H9 (cell line): Measurements from ENCODE around the gene UBA5. TPM values are rescaled to one million over a fixed set of nuclear protein-coding genes. Genes with fewer than 3 reads are reported as not detected.

Experiments used
- DNase-seq: peaks from one replicate; pipeline ENCODE4 v3.0.0-alpha.2; 2017
- H2AFZ ChIP-seq: one replicate; pipeline ENCODE4 v1.6.1; 2013; ENCODE audit warnings: mild to moderate bottlenecking, low read length, control low read depth, moderate library complexity
- H2AK5ac ChIP-seq: 2 replicates; pipeline ENCODE4 v1.6.1; 2013; ENCODE audit warnings: low read length, control low read depth, mixed read lengths; ENCODE audit not compliant: insufficient read length
- H2BK120ac ChIP-seq: one replicate; pipeline ENCODE4 v1.6.1; 2013; ENCODE audit warnings: low read depth, mild to moderate bottlenecking, low read length, control low read depth, inconsistent platforms; ENCODE audit not compliant: poor library complexity, severe bottlenecking
- H2BK12ac ChIP-seq: 2 replicates; pipeline ENCODE4 v1.6.1; 2013; ENCODE audit warnings: low read length, control low read depth, mixed read lengths, low read depth; ENCODE audit not compliant: insufficient read length
- H2BK15ac ChIP-seq: 2 replicates; pipeline ENCODE4 v1.6.1; 2013; ENCODE audit warnings: low read depth, low read length, control low read depth
- H2BK20ac ChIP-seq: one replicate; pipeline ENCODE4 v1.6.1; 2013; ENCODE audit warnings: low read depth, mild to moderate bottlenecking, low read length, control low read depth, inconsistent platforms; ENCODE audit not compliant: poor library complexity, severe bottlenecking
- H2BK5ac ChIP-seq: 2 replicates; pipeline ENCODE4 v1.6.1; 2013; ENCODE audit warnings: low read length, control low read depth, mixed read lengths; ENCODE audit not compliant: insufficient read length
- H3K14ac ChIP-seq: 2 replicates; pipeline ENCODE4 v1.6.1; 2013; ENCODE audit warnings: low read length, control low read depth; ENCODE audit not compliant: insufficient read depth
- H3K18ac ChIP-seq: 2 replicates; pipeline ENCODE4 v1.6.1; 2013; ENCODE audit warnings: low read depth, mild to moderate bottlenecking, mixed read lengths, low read length, control low read depth; ENCODE audit not compliant: insufficient read length
- H3K23ac ChIP-seq: 2 replicates; pipeline ENCODE4 v1.6.1; 2013; ENCODE audit warnings: low read length, control low read depth, mixed read lengths, low read depth; ENCODE audit not compliant: insufficient read length
- H3K23me2 ChIP-seq: 2 replicates; pipeline ENCODE4 v1.6.1; 2013; ENCODE audit warnings: low read depth, mild to moderate bottlenecking, mixed read lengths, low read length, control low read depth; ENCODE audit not compliant: insufficient read length, poor library complexity, severe bottlenecking
- H3K27ac ChIP-seq: 2 replicates; pipeline ENCODE4 v1.5.1; 2013; ENCODE audit warnings: low read length, control low read depth, mixed read lengths, low read depth; ENCODE audit not compliant: insufficient read length
- H3K27me3 ChIP-seq: 2 replicates; pipeline ENCODE4 v1.6.1; 2013; ENCODE audit warnings: low read length, control low read depth, inconsistent platforms; ENCODE audit not compliant: insufficient read depth
- H3K4ac ChIP-seq: 2 replicates; pipeline ENCODE4 v1.6.1; 2013; ENCODE audit warnings: low read depth, mild to moderate bottlenecking, control low read depth, inconsistent platforms, low read length, moderate library complexity
- H3K4me1 ChIP-seq: 2 replicates; pipeline ENCODE4 v1.6.1; 2013; ENCODE audit warnings: low read length, control low read depth, inconsistent platforms; ENCODE audit not compliant: insufficient read depth
- H3K4me2 ChIP-seq: 2 replicates; pipeline ENCODE4 v1.6.1; 2013; ENCODE audit warnings: low read length, control low read depth, mixed read lengths; ENCODE audit not compliant: insufficient read length, insufficient read depth
- H3K56ac ChIP-seq: 2 replicates; pipeline ENCODE4 v1.6.1; 2013; ENCODE audit warnings: low read depth, mild to moderate bottlenecking, mixed read lengths, low read length, control low read depth; ENCODE audit not compliant: insufficient read length
- H3K79me1 ChIP-seq: 2 replicates; pipeline ENCODE4 v1.6.1; 2013; ENCODE audit warnings: low read depth, mild to moderate bottlenecking, moderate library complexity, low read length, control low read depth, inconsistent platforms; ENCODE audit not compliant: insufficient read depth, poor library complexity, severe bottlenecking
- H3K79me2 ChIP-seq: 2 replicates; pipeline ENCODE4 v1.6.1; 2013; ENCODE audit warnings: low read length, control low read depth, inconsistent platforms; ENCODE audit not compliant: insufficient read depth
- H3K9ac ChIP-seq: 2 replicates; pipeline ENCODE4 v1.6.1; 2013; ENCODE audit warnings: low read length, control low read depth, mixed read lengths; ENCODE audit not compliant: insufficient read length; ENCODE audit errors: extremely low read depth
- H3K9me3 ChIP-seq: one replicate; pipeline ENCODE4 v1.6.1; 2013; ENCODE audit warnings: low read depth, low read length, inconsistent platforms; ENCODE audit not compliant: control insufficient read depth
- H3T11ph ChIP-seq: one replicate; pipeline ENCODE4 v1.6.1; 2013; ENCODE audit warnings: mild to moderate bottlenecking, low read length, control low read depth, inconsistent platforms
- H4K20me1 ChIP-seq: one replicate; pipeline ENCODE4 v1.6.1; 2013; ENCODE audit not compliant: control insufficient read depth, insufficient read length, insufficient read depth
- H4K5ac ChIP-seq: 2 replicates; pipeline ENCODE4 v1.6.1; 2013; ENCODE audit warnings: low read depth, mild to moderate bottlenecking, mixed read lengths, low read length, control low read depth; ENCODE audit not compliant: insufficient read length
- H4K8ac ChIP-seq: replicated peaks from 2 replicates; pipeline ENCODE4 v1.6.1; 2013; ENCODE audit warnings: low read length, control low read depth, mixed read lengths, low read depth; ENCODE audit not compliant: insufficient read length
- H4K91ac ChIP-seq: 2 replicates; pipeline ENCODE4 v1.6.1; 2013; ENCODE audit warnings: low read depth, mild to moderate bottlenecking, moderate library complexity, mixed read lengths, low read length, control low read depth; ENCODE audit not compliant: insufficient read length
- H3K27ac Mint-ChIP-seq, 3 experiments: 2 replicates in 2 of 3; 3 replicates in 1 of 3; pipeline ENCODE4 v1.8.0; 2020 to 2021; ENCODE audit warnings: mixed read lengths in 3 of 3, mild to moderate bottlenecking in 1 of 3, moderate library complexity in 1 of 3
- H3K27me3 Mint-ChIP-seq: 2 replicates; pipeline ENCODE4 v1.8.0; 2021; ENCODE audit warnings: low read depth, mild to moderate bottlenecking, moderate library complexity, mixed read lengths
- H3K36me3 Mint-ChIP-seq, 3 experiments: 2 replicates in 2 of 3; 3 replicates in 1 of 3; pipeline ENCODE4 v1.8.0; 2020 to 2021; ENCODE audit warnings: low read depth in 3 of 3, mixed read lengths in 3 of 3; ENCODE audit not compliant: insufficient read depth in 1 of 3
- H3K4me1 Mint-ChIP-seq, 2 experiments: 2 replicates each; pipeline ENCODE4 v1.8.0; 2020; ENCODE audit warnings: mixed read lengths in 2 of 2
- H3K4me3 Mint-ChIP-seq, 2 experiments: 2 replicates in 1 of 2; 3 replicates in 1 of 2; pipeline ENCODE4 v1.8.0; 2020 to 2021; ENCODE audit warnings: mild to moderate bottlenecking in 2 of 2, mixed read lengths in 2 of 2, moderate library complexity in 1 of 2
- H3K9me3 Mint-ChIP-seq, 2 experiments: 2 replicates in 1 of 2; 3 replicates in 1 of 2; pipeline ENCODE4 v1.8.0; 2020; ENCODE audit warnings: mild to moderate bottlenecking in 2 of 2, mixed read lengths in 2 of 2, moderate library complexity in 1 of 2
- total RNA-seq: library from RNA; stranded (reverse); gene quantifications from 2 replicates; pipeline ENCODE4 v1.2.1, GENCODE V29; 2021
- TF ChIP-seq, protein P1 (sequence below): fragments of 200-600 bp; sonication (generic); conservative IDR thresholded peaks from 3 replicates; pipeline ENCODE4 v1.8.0; 2021; ENCODE audit warnings: antibody characterized with exemption, mild to moderate bottlenecking

UBA5 gene
- total RNA-seq, 1 experiment from 2014 or later: 37.7 TPM

DNA sequence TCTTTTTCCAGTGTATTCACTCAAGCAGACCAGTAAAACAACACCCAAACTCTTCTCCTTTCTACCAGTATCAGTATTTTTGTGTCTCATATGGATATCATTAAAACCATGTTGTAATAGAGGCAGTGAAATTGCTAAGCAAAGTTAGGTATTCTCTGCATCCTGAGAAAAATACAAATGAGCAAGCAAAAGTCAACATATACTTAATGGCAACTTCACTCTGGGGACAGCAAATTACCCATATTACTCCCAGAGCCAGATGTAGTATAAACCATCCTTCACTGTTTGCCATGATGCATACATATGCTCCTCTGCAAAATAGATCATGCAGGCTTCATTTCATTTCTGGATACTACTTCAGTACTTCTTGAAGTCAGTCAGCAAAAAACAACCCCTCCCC lies 22.1 kb downstream of the UBA5 start:
- no peak overlapping the region for H3K56ac ChIP-seq

More for the DNA sequence above, 22.1 kb downstream of the UBA5 start:
- Histone ChIP-seq H2BK120ac (no peak overlapping the region), H3K23me2 (no peaks in the 10 kb centered on the region), H3K23ac (no peak overlapping the region), H3K9me3 (no peaks in the 10 kb centered on the region), H3K79me1 (no peaks in the 10 kb centered on the region), H4K20me1 (no peaks in the 10 kb centered on the region), H3K9ac (no peak overlapping the region), H4K91ac (no peak overlapping the region), H3K4me2 (no peak overlapping the region), H2BK5ac (no peak overlapping the region), H2AFZ (no peak overlapping the region), H2AK5ac (no peak overlapping the region), H2BK12ac (no peak overlapping the region), H3K14ac (no peak overlapping the region), H3K18ac (no peak overlapping the region), H4K5ac (no peak overlapping the region), H3K27ac (no peak overlapping the region), H3K79me2 (no peaks in the 10 kb centered on the region), H3K4me1 (no peaks in the 10 kb centered on the region), H3K27me3 (no peaks in the 10 kb centered on the region), H3T11ph (no peak overlapping the region), H2BK20ac (no peak overlapping the region), H2BK15ac (no peak overlapping the region), H3K4ac (no peak overlapping the region), H4K8ac (no peak overlapping the region)
- Mint-ChIP-seq H3K9me3 (no peaks in the 10 kb centered on the region), H3K27me3 (no peaks in the 10 kb centered on the region), H3K4me1 (no peaks in the 10 kb centered on the region), H3K4me3 (no peak overlapping the region), H3K27ac (peak overlapping the region in 1 of 3 experiments; percentile 33; a peak in 1 of 7 replicates), H3K36me3 (peaks cover 0 to 43% (median 32%) of the 10 kb centered on the region in 3 experiments; a peak in 6 of 7 replicates)
- no peak for DNase-seq
- TF ChIP-seq, protein P1, sequence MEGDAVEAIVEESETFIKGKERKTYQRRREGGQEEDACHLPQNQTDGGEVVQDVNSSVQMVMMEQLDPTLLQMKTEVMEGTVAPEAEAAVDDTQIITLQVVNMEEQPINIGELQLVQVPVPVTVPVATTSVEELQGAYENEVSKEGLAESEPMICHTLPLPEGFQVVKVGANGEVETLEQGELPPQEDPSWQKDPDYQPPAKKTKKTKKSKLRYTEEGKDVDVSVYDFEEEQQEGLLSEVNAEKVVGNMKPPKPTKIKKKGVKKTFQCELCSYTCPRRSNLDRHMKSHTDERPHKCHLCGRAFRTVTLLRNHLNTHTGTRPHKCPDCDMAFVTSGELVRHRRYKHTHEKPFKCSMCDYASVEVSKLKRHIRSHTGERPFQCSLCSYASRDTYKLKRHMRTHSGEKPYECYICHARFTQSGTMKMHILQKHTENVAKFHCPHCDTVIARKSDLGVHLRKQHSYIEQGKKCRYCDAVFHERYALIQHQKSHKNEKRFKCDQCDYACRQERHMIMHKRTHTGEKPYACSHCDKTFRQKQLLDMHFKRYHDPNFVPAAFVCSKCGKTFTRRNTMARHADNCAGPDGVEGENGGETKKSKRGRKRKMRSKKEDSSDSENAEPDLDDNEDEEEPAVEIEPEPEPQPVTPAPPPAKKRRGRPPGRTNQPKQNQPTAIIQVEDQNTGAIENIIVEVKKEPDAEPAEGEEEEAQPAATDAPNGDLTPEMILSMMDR: no peak
